Stimulated activated CD8-positive, alpha-beta memory T cell treated with anti-CD3 and anti-CD28 coated beads, Interleukin-4, amount 100 ng/mL, for 4 hours (primary cell): ENCODE measurements around the gene PTPN22.

Source experiments
- DNase-seq, 2 donors: peaks; one replicate each; pipeline ENCODE4 v3.0.0-alpha.2; 2020; ENCODE audit warnings: low read depth in 2 of 2, low spot score in 1 of 2

PTPN22 gene

DNA sequence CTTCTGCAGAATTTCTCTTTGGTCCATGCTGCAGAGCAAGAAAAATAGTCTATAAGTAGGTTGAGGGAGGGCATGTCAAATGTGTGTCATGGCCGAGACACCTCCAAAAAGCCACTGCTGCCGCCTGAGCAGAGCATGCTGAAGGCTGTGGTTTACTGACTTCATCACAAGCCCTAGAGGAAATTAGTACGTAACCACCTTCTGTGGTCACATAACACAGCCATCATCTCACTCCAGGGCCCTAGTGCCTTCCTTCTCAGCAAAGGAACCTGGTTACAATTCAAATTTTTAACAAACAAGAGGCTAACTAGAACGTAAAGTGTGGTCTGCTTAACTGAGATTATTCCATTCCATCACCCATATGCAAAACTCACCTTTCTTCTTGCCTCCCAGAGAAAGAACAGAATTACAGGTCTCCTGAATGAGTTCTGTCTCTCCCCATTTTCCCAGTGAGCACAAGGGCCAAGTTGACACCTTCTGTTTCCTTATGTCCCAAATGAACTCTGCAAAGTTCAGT, at the start of gene PTPN22:
Gene PTPN22 (minus strand): TSS at position 116 of the 517 bp plus-strand sequence.
- peak; percentile 50 to 70 for DNase-seq

DNA sequence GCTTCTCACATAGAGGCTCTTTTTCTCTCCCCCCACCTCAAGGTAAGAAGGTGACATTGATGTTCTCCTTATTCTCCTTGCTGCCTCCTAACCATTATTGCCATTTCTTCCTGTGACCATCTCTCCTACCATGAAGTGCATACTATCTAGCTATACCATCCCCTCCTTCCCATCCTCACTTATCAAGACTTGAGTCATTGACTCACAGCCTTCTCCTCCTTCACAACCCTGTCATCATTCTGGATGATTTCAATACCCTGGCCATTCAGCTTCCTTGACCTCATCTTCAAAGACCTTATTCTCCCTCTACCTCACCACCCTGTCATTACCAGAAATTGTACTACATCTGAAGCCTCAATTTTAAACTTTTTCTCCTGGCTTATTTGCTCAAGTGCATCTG, 46.7 kb upstream of the PTPN22 start:
- DNase-seq: no peak

DNA sequence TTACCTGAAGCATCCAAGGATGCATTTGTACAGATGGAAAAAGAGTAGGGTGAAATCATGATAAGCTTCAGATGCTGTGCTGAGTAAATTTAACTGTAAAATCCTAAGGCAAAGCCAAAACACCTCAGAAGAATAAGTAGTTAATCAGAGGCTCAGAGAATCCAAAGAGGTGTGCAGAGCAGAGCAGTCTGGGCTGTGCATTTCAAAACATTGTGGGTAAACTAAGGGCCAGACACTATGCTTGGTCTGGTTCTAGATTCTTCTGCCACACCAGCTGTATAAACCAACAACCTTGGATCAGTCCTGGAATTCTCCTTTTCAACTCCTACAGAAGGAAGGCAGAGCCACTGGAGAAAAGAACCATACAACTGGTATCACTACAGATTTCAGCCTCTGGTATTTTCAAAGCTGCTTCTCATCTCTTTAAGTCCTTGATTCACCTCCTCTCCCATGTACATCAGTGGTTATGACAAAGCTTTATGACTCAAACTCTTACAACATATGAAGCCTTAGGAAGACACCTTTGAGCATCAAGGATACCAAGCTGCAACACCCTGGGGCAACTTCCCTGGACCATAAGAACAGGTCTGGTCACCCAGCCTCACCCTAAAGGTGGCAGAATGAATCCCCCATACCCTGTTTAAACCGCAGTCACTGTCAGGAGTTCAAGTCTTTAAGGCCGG, 46.0 kb upstream of the PTPN22 start:
- no peak for DNase-seq

DNA sequence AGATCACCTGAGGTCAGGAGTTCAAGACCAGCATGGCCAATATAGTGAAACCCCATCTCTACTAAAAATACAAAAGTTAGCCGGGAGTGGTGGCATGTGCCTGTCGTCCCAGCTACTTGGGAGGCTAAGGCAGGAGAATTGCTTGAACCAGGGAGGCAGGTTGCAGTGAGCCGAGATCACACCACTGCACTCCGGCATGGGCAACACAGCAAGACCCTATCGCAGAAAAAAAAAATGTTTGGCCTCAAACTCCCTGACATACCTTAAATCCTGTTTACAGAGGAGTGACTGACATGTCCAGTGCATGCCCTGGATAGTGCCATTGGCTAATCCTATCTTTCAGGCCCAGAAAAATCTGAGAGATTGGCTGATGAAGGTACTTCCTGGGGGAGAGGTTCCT, 45.5 kb upstream of the PTPN22 start:
- DNase-seq: no peak

DNA sequence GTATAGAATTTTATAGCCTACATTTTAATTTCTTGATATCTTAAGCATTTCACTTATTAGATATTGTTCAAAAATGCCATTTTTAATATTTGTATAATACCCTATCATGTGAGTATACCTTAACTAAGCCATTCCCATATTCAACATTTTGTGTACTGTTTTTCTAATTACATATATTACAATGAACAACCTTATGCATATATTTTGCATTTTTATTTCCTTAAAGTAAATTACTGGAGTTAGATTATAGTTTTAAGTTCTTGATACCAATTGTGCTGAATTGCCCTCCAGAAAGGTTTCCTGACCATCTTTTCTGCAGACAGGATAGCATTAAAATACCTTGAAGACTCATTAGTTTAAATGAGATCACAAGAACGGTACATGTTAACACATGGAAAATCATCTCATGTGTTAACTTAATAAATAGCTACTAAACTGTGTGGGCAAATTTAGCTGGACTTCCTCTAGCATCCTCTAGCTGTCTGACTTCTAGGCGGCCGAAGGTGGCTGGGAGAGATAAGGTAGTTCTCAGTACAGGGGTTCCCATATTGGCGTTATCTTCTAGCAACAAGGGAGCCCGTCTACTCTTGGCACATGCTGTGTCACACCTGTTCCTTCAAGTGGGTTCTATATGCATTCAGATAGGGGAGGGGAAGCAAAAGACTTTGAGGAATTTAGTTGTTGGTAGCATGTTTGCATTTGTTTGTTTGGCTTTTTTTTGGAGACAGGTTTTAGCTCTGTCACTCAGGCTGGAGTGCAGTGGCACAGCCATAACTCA, 42.6 kb upstream of the PTPN22 start:
- DNase-seq: no peak

DNA sequence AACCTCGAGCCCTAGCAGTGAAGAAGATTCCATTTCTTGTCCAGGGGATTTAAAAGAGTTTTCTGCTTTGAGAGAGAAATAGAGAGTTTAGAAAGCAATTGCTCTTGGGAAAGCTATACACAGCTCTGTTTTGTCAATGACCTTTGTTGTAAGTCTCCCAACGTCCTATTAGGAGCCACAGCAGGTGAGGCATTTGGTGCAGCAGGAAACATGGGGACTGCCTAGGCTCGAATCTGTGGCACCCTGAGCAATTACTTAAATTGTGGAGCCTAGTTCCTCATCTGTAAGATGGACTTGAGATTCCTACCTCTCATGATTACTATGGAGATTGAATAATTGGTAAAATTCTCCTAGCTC, 41.8 kb upstream of the PTPN22 start:
- no peak for DNase-seq

DNA sequence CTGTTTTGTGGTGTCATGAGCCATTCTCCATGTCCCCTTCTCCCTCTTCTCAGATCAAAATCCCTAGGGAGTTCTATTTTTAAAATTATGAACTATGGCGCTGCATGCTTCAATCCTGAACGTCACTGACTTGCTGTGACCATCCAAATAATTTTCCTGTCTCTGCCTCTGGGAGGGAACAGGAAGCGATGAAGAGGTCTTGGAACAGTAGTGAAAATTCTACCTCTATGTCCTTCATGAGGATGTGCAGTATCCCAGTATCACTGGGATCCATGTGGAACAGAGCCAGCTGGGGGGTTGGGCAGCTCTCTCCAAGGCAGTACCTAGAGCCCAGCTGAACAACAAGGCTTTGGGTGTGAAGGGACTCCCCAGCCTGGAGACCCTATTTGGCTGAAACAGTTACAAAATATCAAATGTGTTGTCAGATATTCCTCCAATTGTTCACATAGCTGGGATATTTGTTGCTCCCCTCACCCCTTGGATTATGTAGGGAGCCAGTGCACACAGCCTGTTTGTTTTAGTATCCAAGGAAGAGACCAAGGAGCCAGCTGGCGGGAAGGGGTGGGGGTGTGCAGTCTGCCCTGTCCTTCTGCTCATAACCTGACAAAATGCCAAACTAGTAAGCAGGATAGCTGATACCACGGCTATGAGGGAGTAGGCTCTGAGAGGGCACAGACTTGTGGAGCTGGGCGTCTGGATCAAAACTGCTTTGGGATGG, 41.2 kb upstream of the PTPN22 start:
- no peak for DNase-seq

DNA sequence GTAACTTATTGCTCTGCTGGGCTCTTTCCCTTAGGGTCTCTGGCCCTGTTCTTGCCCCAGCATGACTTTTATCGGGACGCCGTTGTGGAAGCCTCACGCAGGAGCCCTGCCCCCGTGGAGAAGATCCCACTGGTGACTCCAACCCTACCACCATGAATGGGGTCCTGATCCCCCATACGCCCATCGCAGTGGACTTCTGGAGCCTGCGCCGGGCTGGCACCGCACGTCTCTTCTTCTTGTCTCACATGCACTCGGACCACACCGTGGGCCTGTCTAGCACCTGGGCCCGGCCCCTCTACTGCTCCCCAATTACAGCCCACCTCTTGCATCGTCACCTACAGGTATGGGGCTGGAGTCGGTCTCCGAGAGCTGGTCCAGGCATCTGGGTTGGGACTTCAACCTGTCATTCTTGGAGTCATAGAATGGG, 33.9 kb upstream of the PTPN22 start:
- no peak for DNase-seq

DNA sequence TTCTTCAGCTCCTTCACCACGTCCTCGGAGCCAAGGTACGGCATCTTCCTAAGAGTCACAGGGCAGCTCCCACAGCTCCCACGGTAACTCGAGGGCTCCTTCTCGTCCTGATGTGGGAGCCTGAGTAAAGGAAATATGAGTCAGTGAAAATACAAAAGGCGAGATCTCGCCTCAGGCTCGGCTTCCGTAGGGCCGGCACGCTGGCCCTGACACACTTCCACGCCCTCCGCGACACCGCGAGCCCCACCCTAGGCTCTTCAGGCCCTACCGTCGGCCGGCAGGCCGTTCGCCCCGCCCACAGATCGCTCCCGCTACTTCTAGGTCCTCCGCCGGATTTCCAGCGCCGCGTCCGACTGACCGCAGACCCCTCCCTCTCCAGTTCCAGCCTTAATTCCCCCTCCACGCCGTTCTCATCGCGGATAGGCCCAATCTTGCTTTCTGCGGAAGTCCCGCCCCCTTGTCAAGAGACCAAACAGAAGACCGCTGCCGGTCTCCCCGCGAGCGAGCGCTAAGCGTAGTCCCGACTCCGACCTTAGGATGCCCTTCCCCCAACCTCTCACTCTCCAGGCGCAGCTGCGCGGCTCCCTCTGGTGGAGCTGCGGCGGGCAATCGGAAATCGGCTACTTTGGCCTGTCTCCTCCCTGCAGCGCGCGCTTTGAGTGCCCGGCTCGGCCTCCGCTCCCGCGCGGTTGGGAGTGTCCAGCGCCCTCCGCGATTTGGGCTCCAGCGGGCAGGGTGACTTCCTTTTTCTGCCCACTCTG, 33.3 kb upstream of the PTPN22 start, which contains the start of the genes AP4B1 and DCLRE1B:
Gene AP4B1 (minus strand): TSS at position 126 of the 761 bp plus-strand sequence. CDS start 82 bp downstream, at position 44.
Gene DCLRE1B (plus strand): TSS at position 653 of the 761 bp plus-strand sequence. CDS start 261 bp downstream, outside the sequence.
- DNase-seq: peak; percentile 88 to 95

DNA sequence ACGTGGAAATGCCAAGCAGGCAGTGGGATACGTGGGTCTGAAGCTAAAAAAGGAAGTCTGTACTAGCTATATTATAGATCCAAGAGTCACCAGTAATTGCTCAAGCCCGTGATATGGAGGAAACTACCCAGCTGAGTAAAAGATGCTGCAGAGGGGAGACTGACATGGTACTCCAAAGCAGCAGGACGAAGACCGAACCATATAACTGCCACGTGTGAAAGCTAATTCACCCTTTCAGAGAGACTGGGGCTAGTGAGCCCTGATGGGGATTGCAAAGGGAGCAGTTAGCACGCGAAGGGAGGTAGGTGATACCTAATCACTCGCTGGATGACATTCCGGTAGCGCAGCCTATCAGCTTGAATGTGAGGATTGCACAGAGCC, 32.8 kb upstream of the PTPN22 start:
- no peak for DNase-seq

DNA sequence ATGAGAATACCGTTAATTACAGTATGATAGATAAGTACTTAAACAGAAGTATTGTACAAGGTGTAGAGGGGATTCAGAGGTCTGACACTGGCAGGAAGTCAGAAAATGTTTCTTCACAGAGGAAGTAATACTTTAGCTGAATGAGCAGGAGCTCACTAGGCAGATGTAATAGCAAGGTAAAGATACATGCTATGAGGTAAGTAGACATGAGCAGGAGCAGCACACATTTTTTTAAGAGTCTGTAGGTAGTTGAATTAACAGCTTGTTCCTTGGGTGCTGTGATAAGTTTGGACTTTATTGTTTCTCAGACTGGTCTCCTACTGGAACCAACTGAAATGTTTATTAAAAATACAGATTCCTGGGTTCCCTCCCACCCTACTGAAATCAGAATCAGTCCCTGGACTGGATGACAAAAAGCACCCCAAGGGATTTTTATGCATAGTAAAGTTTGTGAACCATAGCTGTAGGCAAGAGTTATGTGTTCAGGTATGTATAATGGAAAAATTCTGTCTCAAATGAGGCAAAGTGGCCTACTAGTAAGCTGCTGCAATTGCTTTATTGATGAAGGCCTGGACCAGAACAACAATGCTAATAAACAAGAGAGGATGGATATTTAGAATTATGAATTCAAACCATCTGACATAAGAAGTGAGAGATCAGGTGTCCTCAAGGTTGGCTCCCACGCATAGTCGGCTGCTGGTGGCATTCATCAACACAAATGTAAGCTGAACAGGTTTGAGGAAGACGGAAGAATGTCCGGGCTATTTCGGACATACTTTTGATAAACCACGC, 32.2 kb upstream of the PTPN22 start:
- DNase-seq: no peak

DNA sequence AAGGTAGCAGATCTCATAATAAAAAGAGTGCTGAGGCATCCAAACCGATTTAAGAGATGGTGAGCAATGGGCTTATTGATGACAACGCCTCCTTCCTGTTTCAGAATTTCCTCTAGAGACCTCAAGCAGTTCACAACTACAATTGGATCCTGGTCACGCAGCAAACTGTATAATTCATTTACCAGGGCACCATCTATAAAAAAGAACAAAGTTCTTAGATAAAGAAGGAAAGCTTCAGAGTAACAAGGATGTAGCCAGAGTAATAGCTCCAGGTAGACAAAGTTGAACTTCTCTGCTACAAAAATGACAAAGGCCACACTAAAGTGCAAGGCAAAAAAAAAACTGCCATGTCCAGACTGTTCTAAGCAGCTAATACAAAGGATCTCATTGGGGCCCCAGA, 29.7 kb upstream of the PTPN22 start:
- DNase-seq: no peak

DNA sequence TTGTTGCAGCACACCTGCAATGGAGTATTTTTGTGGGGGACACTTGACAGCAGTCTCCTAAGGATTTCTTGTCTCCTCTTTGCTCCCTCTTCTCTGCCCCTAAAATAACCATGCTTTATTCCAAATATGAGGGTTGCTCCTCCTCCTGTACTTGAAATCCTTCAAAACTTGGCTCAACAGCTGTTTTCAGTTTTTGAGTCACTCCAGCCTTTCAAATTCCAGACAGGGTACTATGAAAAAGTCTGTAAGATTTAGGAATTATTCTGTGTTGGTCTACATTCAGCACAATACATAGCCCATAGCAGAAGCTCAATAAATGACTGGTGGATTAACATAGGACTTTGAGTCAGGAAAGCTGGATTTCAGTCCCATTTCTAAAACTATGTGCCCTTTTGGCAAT, 27.6 kb upstream of the PTPN22 start:
- no peak for DNase-seq

DNA sequence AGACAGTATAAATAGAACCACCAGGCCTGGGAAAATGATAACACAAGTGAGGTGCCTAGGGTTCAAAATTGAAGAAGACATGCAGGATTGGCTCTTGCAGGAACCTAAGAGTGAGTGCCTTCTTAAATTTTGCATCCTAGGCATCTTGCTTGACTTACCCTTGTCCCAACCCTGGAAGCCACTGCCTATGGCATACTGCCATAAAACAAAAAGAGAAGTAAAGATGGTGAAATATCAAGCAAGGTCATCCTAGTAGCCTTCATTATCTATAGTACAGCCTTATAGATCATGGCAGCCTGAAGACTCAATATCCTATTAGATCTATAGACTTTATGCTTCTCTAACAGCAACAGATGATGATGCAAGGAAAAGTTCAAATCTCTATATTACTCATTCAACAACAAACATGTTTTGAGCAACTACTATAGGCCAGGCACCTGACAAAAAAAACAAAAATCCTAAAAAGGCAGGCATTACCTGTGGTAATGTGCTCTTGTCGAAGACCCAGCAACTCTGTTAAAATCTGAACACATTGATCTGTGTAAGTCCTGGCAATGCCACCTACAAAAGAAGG, 26.8 kb upstream of the PTPN22 start:
- DNase-seq: no peak

DNA sequence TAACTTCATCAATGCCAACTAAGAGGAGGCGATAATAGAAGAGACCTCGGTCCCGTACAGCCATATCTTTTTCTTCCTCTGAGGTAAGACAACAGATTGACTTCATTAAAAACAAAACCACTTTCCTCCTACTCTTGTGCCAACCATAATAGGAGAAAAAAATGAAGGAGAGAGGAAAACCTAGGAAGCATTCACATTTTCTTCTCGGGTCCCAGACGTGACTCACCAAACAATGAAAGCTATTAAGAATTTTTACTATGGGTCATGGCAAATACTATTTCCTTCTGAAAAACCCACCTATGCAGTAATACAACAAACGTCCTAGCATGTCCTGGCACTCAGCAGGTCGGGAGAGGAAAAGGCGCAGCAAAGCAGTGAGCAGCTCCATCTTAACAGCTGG, 24.4 kb upstream of the PTPN22 start:
- DNase-seq: no peak

DNA sequence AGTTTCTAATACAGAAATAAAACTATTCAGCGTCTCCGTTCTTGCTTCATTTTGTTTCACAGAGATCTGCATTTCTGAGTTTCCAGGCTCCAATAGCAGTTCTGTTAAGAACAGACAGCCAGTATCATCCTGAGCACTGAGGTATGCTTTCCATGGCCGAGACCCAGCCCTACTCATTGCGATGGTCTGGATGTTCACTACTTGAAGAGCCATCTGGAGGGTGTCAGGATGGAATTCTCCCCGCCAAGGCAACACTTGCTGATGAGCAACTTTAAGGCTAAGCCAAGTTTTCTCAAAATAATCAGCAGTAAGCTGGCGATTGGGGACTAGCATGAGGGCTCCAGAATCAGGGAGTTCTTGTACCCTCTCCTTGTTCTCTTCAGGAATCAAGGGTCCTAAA, 23.6 kb upstream of the PTPN22 start:
- DNase-seq: no peak

DNA sequence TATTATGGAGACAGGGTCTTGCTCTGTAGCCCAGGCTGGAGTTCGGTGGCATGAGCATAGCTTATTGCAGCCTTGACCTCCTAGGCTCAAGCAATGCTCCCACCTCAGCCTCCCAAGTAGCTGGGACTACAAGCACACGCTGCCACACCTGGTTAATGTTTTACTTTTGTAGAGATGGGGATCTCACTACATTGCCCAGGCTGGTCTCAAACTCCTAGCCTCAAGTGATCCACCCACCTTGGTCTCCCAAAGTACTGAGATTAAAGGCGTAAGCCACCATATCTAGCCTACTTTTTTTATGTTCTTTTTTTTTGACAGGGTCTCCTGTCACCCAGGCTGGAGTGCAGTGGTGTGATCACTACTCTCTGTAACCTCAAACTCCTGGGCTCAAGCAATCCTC, 21.8 kb upstream of the PTPN22 start:
- DNase-seq: no peak

DNA sequence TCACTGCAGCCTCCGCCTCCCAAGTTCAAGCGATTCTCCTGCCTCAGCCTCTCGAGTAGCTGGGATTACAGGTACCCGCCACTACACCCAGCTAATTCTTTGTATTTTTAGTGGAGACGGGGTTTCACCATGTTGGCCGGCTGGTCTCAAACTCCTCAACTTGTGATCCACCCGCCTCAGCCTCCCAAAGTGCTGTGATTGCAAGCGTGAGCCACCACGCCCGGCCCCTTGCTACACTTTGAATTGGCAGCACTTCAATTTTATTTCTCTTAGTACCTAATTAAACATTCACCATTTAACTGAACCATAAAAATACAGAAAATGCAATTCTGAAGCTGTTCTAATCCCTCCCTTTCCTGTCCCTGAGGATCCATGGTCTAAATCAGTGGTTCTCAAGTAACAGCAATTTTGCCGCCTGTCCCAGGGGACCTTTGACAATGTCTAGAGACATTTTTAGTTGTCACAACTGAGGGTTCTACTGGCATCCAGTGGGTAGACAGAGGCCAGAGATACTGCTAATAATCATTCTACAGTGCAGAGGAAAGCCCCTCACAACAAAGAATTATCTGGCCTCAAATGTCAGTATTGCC, 20.2 kb upstream of the PTPN22 start:
- DNase-seq: no peak

DNA sequence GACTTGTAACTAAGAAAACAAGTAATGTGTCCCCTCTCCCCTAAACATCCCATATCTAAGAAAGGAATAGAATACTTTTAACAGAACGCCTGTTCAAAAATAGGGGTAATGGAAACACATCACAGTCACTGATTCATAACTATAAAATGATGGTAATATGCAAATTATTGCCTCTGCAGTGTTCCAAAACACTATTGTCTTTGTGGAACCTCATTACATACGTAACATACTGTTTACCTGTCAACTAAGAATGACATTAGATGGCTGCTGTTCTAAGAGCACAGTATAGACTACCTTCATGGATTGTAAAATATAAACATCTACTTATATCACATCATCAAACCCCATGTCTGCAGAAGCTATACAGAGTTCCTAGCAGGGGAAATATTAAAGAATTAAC, 19.3 kb upstream of the PTPN22 start:
- DNase-seq: no peak
